ENCODE results near the gene LPP. TPM values are rescaled to one million over a fixed set of nuclear protein-coding genes. Genes with fewer than 3 reads are reported as not detected.

LPP gene
- total and polyA plus RNA-seq, 2 of the 4 experiments (the other 2 are of a cell fraction) = 16.0 to 130 TPM

- ChIA-PET CTCF (no interaction called here), POLR2A (ENCODE audit: unreplicated experiment) (no interaction called here)
- no TSS peak for BruUV-seq (replicated peaks)
- H2BK20ac ChIP-seq (ENCODE audit: low read depth, low read length) = no peak overlapping the region
- H3K4me3 ChIP-seq (ENCODE audit: insufficient read depth, low read depth, low read length) = no peak overlapping the region
- H2AFZ ChIP-seq (replicated peaks; ENCODE audit: low read length, poor library complexity) = no peak overlapping the region
- H2AK9ac ChIP-seq (replicated peaks; ENCODE audit: low read depth, low read length, poor library complexity) = no peak overlapping the region
- H2AK5ac ChIP-seq (ENCODE audit: low read depth, low read length) = no peak overlapping the region
- H3K27me3 ChIP-seq (ENCODE audit: control insufficient read depth, insufficient read depth, low read length) = no peaks in the 10 kb centered on the region
- H4K8ac ChIP-seq (ENCODE audit: low read depth in 2 of 2, low read length in 2 of 2) = no peak overlapping the region
- H3K56ac ChIP-seq (ENCODE audit: extremely low read depth, insufficient read depth, low read length) = no peak overlapping the region
- intact Hi-C loops (cut with micrococcal nuclease) (no loop called here), dilution Hi-C loops (cut with HindIII; ENCODE audit: low sequenced_read_pairs, unreplicated experiment) (no loop called here), in situ Hi-C loops (cut with MboI; ENCODE audit: low sequenced_read_pairs) (no loop called here)
- no peak overlapping the region for H3K27ac ChIP-seq (ENCODE audit: insufficient read depth, low read length)
- H3K9ac ChIP-seq (ENCODE audit: low read depth, low read length) = no peak overlapping the region
- ATAC-seq (ENCODE audit: low read depth) (no peak), DNase-seq (no peak)
- no peak overlapping the region for H4K5ac ChIP-seq (ENCODE audit: low read depth, low read length)
- H3K18ac ChIP-seq (ENCODE audit: low read depth, low read length) = no peak overlapping the region
- no peak overlapping the region; the same call in 1 of the 2 replicates for H3K14ac ChIP-seq (replicated peaks; ENCODE audit: low read depth, low read length)
- no peak overlapping the region for H2BK15ac ChIP-seq (ENCODE audit: low read depth, low read length)
- no peak overlapping the region for H4K91ac ChIP-seq (ENCODE audit: insufficient read depth, low read depth, low read length)
- TF ChIP-seq MXI1 (IDR thresholded peaks at IDR 0.05; ENCODE audit: borderline replicate concordance, low read depth, low read length) (no peak), FOS (IDR thresholded peaks at IDR 0.05; ENCODE audit: low read depth, low read length) (no peak), CHD1 (IDR thresholded peaks at IDR 0.05; ENCODE audit: low read depth, low read length) (no peak), NFE2L2 (IDR thresholded peaks at IDR 0.05; ENCODE audit: low read depth, low read length) (no peak), MAFK (IDR thresholded peaks at IDR 0.05; ENCODE audit: low read depth, low read length) (no peak), USF2 (IDR thresholded peaks at IDR 0.05; ENCODE audit: low read depth, low read length) (no peak), SMC3 (IDR thresholded peaks at IDR 0.05; ENCODE audit: low read depth, low read length) (no peak), ELK1 (IDR thresholded peaks at IDR 0.05; ENCODE audit: borderline replicate concordance, low read depth, low read length) (no peak), BHLHE40 (IDR thresholded peaks at IDR 0.05; ENCODE audit: low read depth, low read length) (no peak)
- no peak overlapping the region for H3K4me2 ChIP-seq (ENCODE audit: low read depth, low read length)
- no peak overlapping the region for H2BK120ac ChIP-seq (ENCODE audit: low read depth, low read length)
- no peak overlapping the region for H2BK5ac ChIP-seq (ENCODE audit: low read depth, low read length, poor library complexity, severe bottlenecking)
- peaks cover 1% of the 10 kb centered on the region; the same call in 1 of the 2 replicates for H3K36me3 ChIP-seq (ENCODE audit: control insufficient read depth, insufficient read depth, low read length)
- no CpG with 5 or more reads among the region's 6 CpGs for WGBS, 2 experiments (ENCODE audit: extremely low coverage in 2 of 2, insufficient read length in 1 of 2)
- peaks cover 5% of the 10 kb centered on the region for H3K4me1 ChIP-seq (ENCODE audit: control insufficient read depth, insufficient read depth, low read length)
- 0 out of 2 replicates have a peak, but pooled peaks cover 5% of the 10 kb centered on the region for H4K20me1 ChIP-seq (ENCODE audit: insufficient read depth, low read length)
- H3K79me1 ChIP-seq (ENCODE audit: low read depth in 1 of 2, low read length in 2 of 2) = peaks cover 44 to 67% of the 10 kb centered on the region in 2 experiments
- no peak overlapping the region for H3K23ac ChIP-seq (ENCODE audit: low read depth, low read length)
- H3K9me3 ChIP-seq (ENCODE audit: control insufficient read depth, insufficient read depth, low read length) = no peaks in the 10 kb centered on the region
- H3K4ac ChIP-seq (ENCODE audit: low read depth, low read length) = no peak overlapping the region
- peaks cover 3% of the 10 kb centered on the region; the same call in 1 of the 2 replicates for H3K9me1 ChIP-seq (ENCODE audit: insufficient read depth, low read length)
Measured at GRCh38 chr3:188575501-188575900, 421.5 kb downstream of the LPP start.
